ENCODE data around the gene ZBTB40.

Gene ZBTB40

GRCh38 chr1:22517956-22518355 is 66.3 kb downstream of the ZBTB40 start:
- no peak for TF ChIP-seq POLR2AphosphoS5 (IDR thresholded peaks at IDR 0.05; ENCODE audit: low read depth, low read length)
- no peak for TF ChIP-seq TAF1 (IDR thresholded peaks at IDR 0.05; ENCODE audit: borderline replicate concordance, insufficient read depth, low read length)
- no peak for TF ChIP-seq REST (IDR thresholded peaks at IDR 0.05; ENCODE audit: insufficient read depth in 1 of 2, low read depth in 2 of 2, low read length in 2 of 2)
- no peak for TF ChIP-seq SIN3A (IDR thresholded peaks at IDR 0.05; ENCODE audit: borderline replicate concordance, insufficient read depth, low read length)
- TF ChIP-seq FOXP2 (optimal IDR thresholded peaks at IDR 0.05; ENCODE audit: borderline replicate concordance, extremely low read depth, extremely low read length, insufficient read depth), result no peak

GRCh38 chr1:22518379-22518778 is 66.7 kb downstream of the ZBTB40 start:
- no peak for TF ChIP-seq POLR2AphosphoS5 (IDR thresholded peaks at IDR 0.05; ENCODE audit: low read depth, low read length)
- no peak for TF ChIP-seq TAF1 (IDR thresholded peaks at IDR 0.05; ENCODE audit: borderline replicate concordance, insufficient read depth, low read length)
- no peak for TF ChIP-seq REST (IDR thresholded peaks at IDR 0.05; ENCODE audit: insufficient read depth in 1 of 2, low read depth in 2 of 2, low read length in 2 of 2)
- TF ChIP-seq FOXP2 (optimal IDR thresholded peaks at IDR 0.05; ENCODE audit: borderline replicate concordance, extremely low read depth, extremely low read length, insufficient read depth), result no peak
- no peak for TF ChIP-seq SIN3A (IDR thresholded peaks at IDR 0.05; ENCODE audit: borderline replicate concordance, insufficient read depth, low read length)

GRCh38 chr1:22520871-22521270 is 69.2 kb downstream of the ZBTB40 start:
- no peak for TF ChIP-seq POLR2AphosphoS5 (IDR thresholded peaks at IDR 0.05; ENCODE audit: low read depth, low read length)

GRCh38 chr1:22521692-22522091 is 70.0 kb downstream of the ZBTB40 start:
- TF ChIP-seq POLR2AphosphoS5 (IDR thresholded peaks at IDR 0.05; ENCODE audit: low read depth, low read length) (no peak), TAF1 (IDR thresholded peaks at IDR 0.05; ENCODE audit: borderline replicate concordance, insufficient read depth, low read length) (no peak), SIN3A (IDR thresholded peaks at IDR 0.05; ENCODE audit: borderline replicate concordance, insufficient read depth, low read length) (no peak), FOXP2 (optimal IDR thresholded peaks at IDR 0.05; ENCODE audit: borderline replicate concordance, extremely low read depth, extremely low read length, insufficient read depth) (no peak), REST (IDR thresholded peaks at IDR 0.05; ENCODE audit: insufficient read depth in 1 of 2, low read depth in 2 of 2, low read length in 2 of 2) (no peak)

- TF ChIP-seq SIN3A (IDR thresholded peaks at IDR 0.05; ENCODE audit: borderline replicate concordance, insufficient read depth, low read length), result no peak
- TF ChIP-seq TAF1 (IDR thresholded peaks at IDR 0.05; ENCODE audit: borderline replicate concordance, insufficient read depth, low read length), result no peak
- TF ChIP-seq FOXP2 (optimal IDR thresholded peaks at IDR 0.05; ENCODE audit: borderline replicate concordance, extremely low read depth, extremely low read length, insufficient read depth), result no peak
- no peak for TF ChIP-seq REST (IDR thresholded peaks at IDR 0.05; ENCODE audit: insufficient read depth in 1 of 2, low read depth in 2 of 2, low read length in 2 of 2)
- TF ChIP-seq POLR2AphosphoS5 (IDR thresholded peaks at IDR 0.05; ENCODE audit: low read depth, low read length), result no peak
Measured at GRCh38 chr1:22522221-22522743, 70.6 kb downstream of the ZBTB40 start.

All from PFSK-1 (cell line).